ENCODE data around the gene POLR2E. TPM values are rescaled to one million over a fixed set of nuclear protein-coding genes. Genes with fewer than 3 reads are reported as not detected.
A peak's percentile ranks its signal among the peaks of the same experiment; 100 is the strongest.

The POLR2E gene
- total RNA-seq, 4 donors from 2014 or later: 74.3 to 107 (median 96.9) TPM

DNA sequence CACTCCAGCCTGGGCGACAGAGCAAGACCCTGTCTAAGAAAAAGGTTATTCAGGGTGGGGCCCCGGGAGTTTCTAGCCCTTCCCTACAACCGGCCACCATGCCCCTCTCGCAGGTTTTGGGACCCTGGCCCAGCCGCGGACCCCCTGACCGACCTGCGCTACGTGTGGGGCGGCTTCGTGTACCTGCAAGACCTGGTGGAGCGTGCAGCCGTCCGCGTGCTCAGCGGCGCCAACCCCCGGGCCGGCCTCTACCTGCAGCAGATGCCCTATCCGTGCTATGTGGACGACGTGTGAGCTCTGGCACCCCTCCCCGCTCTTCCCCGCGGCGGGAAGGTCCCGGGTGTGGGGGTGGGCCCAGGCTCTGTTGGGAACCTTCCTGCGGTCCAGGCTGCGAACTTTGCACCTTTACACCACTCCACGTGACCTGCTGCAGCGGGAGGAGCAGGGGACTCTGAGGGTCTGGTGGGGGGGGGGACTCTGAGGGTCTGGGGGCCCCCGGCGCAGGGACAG, 49.0 kb downstream of the POLR2E start:
- no peak for DNase-seq
- Histone ChIP-seq H3K36me3 (peaks cover 0 to 5% (median 0%) of the 10 kb centered on the region in 3 donors), H3K27me3 (no peaks in the 10 kb centered on the region), H3K4me3 (no peak overlapping the region), H3K9me3 (no peaks in the 10 kb centered on the region), H3K27ac (no peak overlapping the region), H3K4me1 (peaks cover 3 to 19% (median 9%) of the 10 kb centered on the region in 4 donors)
- TF ChIP-seq, protein P1, sequence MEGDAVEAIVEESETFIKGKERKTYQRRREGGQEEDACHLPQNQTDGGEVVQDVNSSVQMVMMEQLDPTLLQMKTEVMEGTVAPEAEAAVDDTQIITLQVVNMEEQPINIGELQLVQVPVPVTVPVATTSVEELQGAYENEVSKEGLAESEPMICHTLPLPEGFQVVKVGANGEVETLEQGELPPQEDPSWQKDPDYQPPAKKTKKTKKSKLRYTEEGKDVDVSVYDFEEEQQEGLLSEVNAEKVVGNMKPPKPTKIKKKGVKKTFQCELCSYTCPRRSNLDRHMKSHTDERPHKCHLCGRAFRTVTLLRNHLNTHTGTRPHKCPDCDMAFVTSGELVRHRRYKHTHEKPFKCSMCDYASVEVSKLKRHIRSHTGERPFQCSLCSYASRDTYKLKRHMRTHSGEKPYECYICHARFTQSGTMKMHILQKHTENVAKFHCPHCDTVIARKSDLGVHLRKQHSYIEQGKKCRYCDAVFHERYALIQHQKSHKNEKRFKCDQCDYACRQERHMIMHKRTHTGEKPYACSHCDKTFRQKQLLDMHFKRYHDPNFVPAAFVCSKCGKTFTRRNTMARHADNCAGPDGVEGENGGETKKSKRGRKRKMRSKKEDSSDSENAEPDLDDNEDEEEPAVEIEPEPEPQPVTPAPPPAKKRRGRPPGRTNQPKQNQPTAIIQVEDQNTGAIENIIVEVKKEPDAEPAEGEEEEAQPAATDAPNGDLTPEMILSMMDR (IDR thresholded peaks at IDR 0.05): no peak
- TF ChIP-seq POLR2A (IDR thresholded peaks at IDR 0.05): no peak

DNA sequence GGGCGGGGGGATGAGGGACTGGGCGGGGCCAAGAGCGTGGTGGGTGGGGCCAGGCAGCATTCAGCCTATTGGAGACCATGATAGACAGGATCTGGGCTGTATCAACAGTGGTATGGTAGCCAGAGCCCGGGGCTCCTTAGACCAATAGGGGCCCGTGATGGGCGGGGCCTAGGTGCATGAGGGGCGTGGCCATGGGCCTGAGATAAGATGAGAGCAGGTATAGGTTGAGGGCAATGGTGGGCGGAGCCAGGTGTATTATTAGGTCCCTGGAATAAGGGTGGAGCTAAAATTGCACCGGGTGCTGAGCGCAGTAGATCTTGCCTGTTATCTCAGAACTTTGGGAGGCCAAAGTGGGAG, 50.0 kb downstream of the POLR2E start:
- Histone ChIP-seq H3K4me3 (no peak overlapping the region), H3K36me3 (peaks cover 0 to 5% (median 0%) of the 10 kb centered on the region in 3 donors), H3K4me1 (peaks cover 3 to 27% (median 12%) of the 10 kb centered on the region in 4 donors), H3K9me3 (no peaks in the 10 kb centered on the region), H3K27me3 (no peaks in the 10 kb centered on the region), H3K27ac (no peak overlapping the region)
- TF ChIP-seq POLR2A (IDR thresholded peaks at IDR 0.05): no peak
- TF ChIP-seq, protein P1 (IDR thresholded peaks at IDR 0.05): no peak
- peak in 2 of 3 donors; percentile 69 to 77 for DNase-seq

DNA sequence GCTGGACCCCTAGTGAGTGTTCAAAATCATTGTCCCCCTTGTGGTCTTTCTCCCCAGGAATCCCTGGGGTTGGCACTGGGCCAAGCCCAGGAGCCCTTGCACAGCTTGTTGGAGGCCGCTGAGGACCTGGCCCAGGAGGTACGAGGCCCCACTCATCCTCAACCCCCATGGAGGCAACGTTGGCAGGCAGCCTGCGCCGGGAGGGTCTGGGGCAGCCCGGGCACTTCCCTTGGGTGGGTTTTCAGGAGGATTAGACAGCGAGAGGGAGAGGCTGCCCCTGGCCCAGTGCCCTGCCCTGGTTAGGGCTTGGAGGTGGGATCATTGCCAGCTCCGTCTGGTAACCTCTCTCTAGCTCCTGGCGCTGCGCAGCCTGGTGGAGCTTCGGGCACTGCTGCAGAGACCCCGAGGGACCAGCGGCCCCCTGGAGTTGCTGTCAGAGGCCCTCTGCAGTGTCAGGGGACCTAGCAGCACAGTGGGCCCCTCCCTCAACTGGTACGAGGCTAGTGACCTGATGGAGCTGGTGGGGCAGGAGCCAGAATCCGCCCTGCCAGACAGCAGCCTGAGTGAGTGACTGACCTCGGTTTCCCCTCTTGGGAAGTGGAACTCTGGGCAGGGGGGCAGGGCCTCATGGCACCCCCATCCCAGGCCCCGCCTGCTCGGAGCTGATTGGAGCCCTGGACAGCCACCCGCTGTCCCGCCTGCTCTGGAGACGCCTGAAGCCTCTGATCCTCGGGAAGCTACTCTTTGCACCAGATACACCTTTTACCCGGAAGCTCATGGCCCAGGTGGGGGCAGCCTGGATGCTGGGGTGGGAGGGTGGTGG, 52.3 kb downstream of the POLR2E start:
- no peaks in the 10 kb centered on the region for H3K9me3 ChIP-seq
- peak in 1 of 3 donors; percentile 54 for DNase-seq
- no peaks in the 10 kb centered on the region for H3K27me3 ChIP-seq
- peak overlapping the region in 2 of 4 donors; percentile 41 to 58 for H3K4me3 ChIP-seq
- H3K36me3 ChIP-seq: peaks cover 0 to 5% (median 0%) of the 10 kb centered on the region in 3 donors
- TF ChIP-seq, protein P1 (IDR thresholded peaks at IDR 0.05): peak in 1 of 6 experiments; percentile 5
- no peak for TF ChIP-seq POLR2A (IDR thresholded peaks at IDR 0.05)
- H3K27ac ChIP-seq: peak overlapping the region in 2 of 4 donors; percentile 57 to 69
- H3K4me1 ChIP-seq: peaks cover 3 to 46% (median 22%) of the 10 kb centered on the region in 4 donors

DNA sequence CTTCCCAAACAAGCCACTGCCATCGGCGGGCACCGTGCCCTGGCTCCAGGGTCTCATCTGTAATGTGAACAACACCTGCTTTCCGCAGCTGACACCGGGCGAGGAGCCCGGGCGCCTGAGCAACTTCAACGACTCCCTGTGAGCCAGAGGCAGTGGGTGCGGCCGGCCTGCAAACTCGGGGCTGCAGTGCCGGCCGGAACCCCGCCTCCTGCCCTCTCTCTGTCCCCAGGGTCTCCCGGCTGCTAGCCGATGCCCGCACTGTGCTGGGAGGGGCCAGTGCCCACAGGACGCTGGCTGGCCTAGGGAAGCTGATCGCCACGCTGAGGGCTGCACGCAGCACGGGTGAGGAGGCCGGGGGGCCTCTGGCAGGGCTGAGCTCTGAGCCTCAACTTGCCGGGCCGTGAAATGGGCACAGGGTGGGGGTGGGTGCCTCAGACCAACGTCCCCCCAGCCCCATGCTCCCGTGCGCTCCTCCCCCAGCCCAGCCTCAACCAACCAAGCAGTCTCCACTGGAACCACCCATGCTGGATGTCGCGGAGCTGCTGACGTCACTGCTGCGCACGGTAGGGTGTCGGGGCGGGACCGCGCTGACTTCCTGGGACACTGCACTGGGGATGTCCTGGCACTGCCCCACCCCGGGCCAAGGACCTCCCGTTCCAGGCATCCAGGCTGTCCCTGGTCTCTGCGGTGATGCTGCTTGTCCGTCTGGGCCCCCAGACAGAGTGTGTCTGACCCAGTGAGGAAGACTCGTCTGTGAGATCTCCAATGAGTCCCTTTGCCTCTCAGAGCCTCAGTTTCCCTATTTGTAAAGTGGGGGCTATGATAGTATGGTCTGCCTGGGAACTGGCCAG, 53.1 kb downstream of the POLR2E start:
- no peaks in the 10 kb centered on the region for H3K9me3 ChIP-seq
- TF ChIP-seq POLR2A (IDR thresholded peaks at IDR 0.05): peak in 1 of 2 donors; percentile 56
- TF ChIP-seq, protein P1 (IDR thresholded peaks at IDR 0.05): no peak
- peaks cover 0 to 3% (median 0%) of the 10 kb centered on the region in 3 donors for H3K36me3 ChIP-seq
- H3K4me1 ChIP-seq: peaks cover 3 to 46% (median 24%) of the 10 kb centered on the region in 4 donors
- H3K27me3 ChIP-seq: no peaks in the 10 kb centered on the region
- DNase-seq: peak in 2 of 3 donors; percentile 90
- H3K4me3 ChIP-seq: peak overlapping the region in 3 of 4 donors; percentile 41 to 62 (median 58)
- peak overlapping the region in 2 of 4 donors; percentile 57 to 69 for H3K27ac ChIP-seq

DNA sequence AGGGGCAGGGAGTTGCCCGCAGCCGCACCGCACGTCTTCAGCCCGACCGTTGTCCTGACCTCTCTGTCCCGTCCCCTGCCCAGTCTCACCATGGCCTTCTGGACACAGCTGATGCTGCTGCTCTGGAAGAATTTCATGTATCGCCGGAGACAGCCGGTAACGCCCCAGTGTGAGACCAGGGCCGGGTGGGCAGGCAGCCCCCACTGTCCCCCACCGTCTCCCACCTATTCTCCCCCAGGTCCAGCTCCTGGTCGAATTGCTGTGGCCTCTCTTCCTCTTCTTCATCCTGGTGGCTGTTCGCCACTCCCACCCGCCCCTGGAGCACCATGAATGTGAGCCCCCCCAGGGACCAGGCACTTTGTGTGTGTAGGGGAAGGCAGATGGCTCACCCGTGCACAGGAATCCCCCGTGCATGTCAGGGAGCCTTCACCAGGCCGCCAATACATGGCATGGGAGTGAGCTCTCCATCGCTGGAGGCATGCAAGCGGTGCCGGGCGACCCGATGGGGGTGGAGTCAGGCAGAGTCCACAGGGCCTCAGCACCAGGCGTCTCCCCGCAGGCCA, 53.8 kb downstream of the POLR2E start:
- no peaks in the 10 kb centered on the region for H3K9me3 ChIP-seq
- peak overlapping the region in 3 of 4 donors; percentile 57 to 88 (median 69) for H3K27ac ChIP-seq
- peaks cover 3 to 46% (median 21%) of the 10 kb centered on the region in 4 donors for H3K4me1 ChIP-seq
- H3K36me3 ChIP-seq: peaks cover 0 to 3% (median 0%) of the 10 kb centered on the region in 3 donors
- peak overlapping the region; percentile 47 to 67 (median 60) for H3K4me3 ChIP-seq
- TF ChIP-seq, protein P1 (IDR thresholded peaks at IDR 0.05): no peak
- TF ChIP-seq POLR2A (IDR thresholded peaks at IDR 0.05): no peak
- no peak for DNase-seq
- H3K27me3 ChIP-seq: no peaks in the 10 kb centered on the region
